H1 (cell line): Measurements from ENCODE around the gene TMEM125.

Experiments used
- CEBPB ChIP-seq: IDR thresholded peaks from 2 replicates; pipeline ENCODE4 v1.6.1; 2012; ENCODE audit warnings: low read depth, low read length
- EZH2 ChIP-seq: fragments of 200-600 bp; sonication (generic); IDR thresholded peaks from 2 replicates; pipeline ENCODE4 v1.7.1; 2012; ENCODE audit warnings: low read depth, mild to moderate bottlenecking, moderate library complexity, low read length, inconsistent platforms; ENCODE audit not compliant: severe bottlenecking
- GABPA ChIP-seq: IDR thresholded peaks from 2 replicates; pipeline ENCODE4 v1.6.1; 2011; ENCODE audit warnings: mild to moderate bottlenecking, low read length, moderate library complexity, borderline replicate concordance; ENCODE audit not compliant: insufficient read depth
- POLR2A ChIP-seq, 2 experiments: IDR thresholded peaks; 1 replicate in 1 of 2; 2 replicates in 1 of 2; pipeline ENCODE4 v1.6.1; 2011; ENCODE audit warnings: low read depth in 2 of 2, low read length in 2 of 2, mild to moderate bottlenecking in 2 of 2; ENCODE audit errors: control extremely low read depth in 1 of 2
- RNF2 ChIP-seq: fragments of 200-900, 300-1000 bp; sonication (generic); IDR thresholded peaks from 2 replicates; pipeline ENCODE4 v1.7.1; 2016; ENCODE audit warnings: borderline replicate concordance, low read depth, mild to moderate bottlenecking, antibody characterized with exemption, low read length; ENCODE audit not compliant: poor library complexity, severe bottlenecking; ENCODE audit errors: missing control alignments
- SIRT6 ChIP-seq: IDR thresholded peaks from one replicate; pipeline ENCODE4 v1.7.1; 2012; ENCODE audit warnings: low read length, inconsistent platforms
- TF ChIP-seq, protein P1 (sequence below), 3 experiments: IDR thresholded peaks; 1 replicate in 2 of 3; 2 replicates in 1 of 3; pipeline versions ENCODE4 v1.5.1 to v1.6.1; 2011; ENCODE audit warnings: low read length in 3 of 3, mild to moderate bottlenecking in 3 of 3, inconsistent platforms in 2 of 3, low read depth in 1 of 3, moderate library complexity in 1 of 3; ENCODE audit not compliant: insufficient read depth in 1 of 3; ENCODE audit errors: control extremely low read depth in 1 of 3

DNA sequence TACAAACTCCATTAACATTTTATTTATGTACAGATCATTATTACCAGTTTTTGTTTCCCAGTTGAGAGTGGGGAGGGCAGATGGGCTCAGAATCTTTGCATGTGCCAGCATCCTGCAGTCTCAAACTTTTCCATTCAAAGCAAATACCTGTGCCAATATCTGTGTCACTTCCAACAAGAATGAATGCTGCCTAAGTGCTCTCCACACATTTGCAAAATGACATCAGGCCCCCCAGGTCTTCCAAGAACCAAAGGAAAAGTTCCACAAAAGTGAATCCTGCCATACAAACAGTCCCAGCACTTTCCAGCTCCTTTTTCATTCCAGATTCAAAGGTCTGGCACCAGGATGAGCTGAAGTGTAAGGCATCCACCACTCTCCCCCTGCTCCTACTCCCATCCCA is 29.3 kb downstream of the TMEM125 start:
- TF ChIP-seq, protein P1, sequence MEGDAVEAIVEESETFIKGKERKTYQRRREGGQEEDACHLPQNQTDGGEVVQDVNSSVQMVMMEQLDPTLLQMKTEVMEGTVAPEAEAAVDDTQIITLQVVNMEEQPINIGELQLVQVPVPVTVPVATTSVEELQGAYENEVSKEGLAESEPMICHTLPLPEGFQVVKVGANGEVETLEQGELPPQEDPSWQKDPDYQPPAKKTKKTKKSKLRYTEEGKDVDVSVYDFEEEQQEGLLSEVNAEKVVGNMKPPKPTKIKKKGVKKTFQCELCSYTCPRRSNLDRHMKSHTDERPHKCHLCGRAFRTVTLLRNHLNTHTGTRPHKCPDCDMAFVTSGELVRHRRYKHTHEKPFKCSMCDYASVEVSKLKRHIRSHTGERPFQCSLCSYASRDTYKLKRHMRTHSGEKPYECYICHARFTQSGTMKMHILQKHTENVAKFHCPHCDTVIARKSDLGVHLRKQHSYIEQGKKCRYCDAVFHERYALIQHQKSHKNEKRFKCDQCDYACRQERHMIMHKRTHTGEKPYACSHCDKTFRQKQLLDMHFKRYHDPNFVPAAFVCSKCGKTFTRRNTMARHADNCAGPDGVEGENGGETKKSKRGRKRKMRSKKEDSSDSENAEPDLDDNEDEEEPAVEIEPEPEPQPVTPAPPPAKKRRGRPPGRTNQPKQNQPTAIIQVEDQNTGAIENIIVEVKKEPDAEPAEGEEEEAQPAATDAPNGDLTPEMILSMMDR (IDR thresholded peaks at IDR 0.05; ENCODE audit: control extremely low read depth in 1 of 3, insufficient read depth in 1 of 3, low read depth in 1 of 3, low read length in 3 of 3) = no peak
- TF ChIP-seq SIRT6 (no peak), RNF2 (no peak), EZH2 (no peak), CEBPB (no peak), GABPA (no peak), POLR2A (IDR thresholded peaks at IDR 0.05; ENCODE audit: control extremely low read depth in 1 of 2, low read depth in 2 of 2, low read length in 2 of 2) (no peak)
